CD4-positive, alpha-beta memory T cell (primary cell): Measurements from ENCODE around the gene IRAK2. TPM values are rescaled to one million over a fixed set of nuclear protein-coding genes. Genes with fewer than 3 reads are reported as not detected.

Experiments
- CTCF ChIA-PET: fragments of 350-600 bp; sonication (Branson Sonifier 250); formaldehyde crosslinking; loops from one replicate; lab custom pipeline; 2021; ENCODE audit warnings: inconsistent platforms; ENCODE audit not compliant: partially characterized antibody; lab: Charles Lee
- POLR2A ChIA-PET: fragments of 350-600 bp; sonication (Branson Sonifier 250); formaldehyde crosslinking; loops from one replicate; lab custom pipeline; 2021; ENCODE audit not compliant: partially characterized antibody; lab: Charles Lee
- DNase-seq, 5 donors: peaks; one replicate each; pipeline versions ENCODE4 v3.0.0 to v3.0.0-alpha.2; 2020 to 2022; ENCODE audit warnings: mixed read lengths in 1 of 5
- H3K27ac ChIP-seq: one replicate; pipeline ENCODE4 v1.7.0; 2013; ENCODE audit warnings: low read depth, low read length
- H3K27me3 ChIP-seq: 2 replicates; pipeline ENCODE4 v1.7.0; 2013; ENCODE audit warnings: mild to moderate bottlenecking, low read length, moderate library complexity; ENCODE audit not compliant: insufficient read depth
- H3K36me3 ChIP-seq: 2 replicates; pipeline ENCODE4 v1.7.0; 2013; ENCODE audit warnings: mild to moderate bottlenecking, low read length, moderate library complexity; ENCODE audit not compliant: insufficient read depth
- H3K4me1 ChIP-seq: 2 replicates; pipeline ENCODE4 v1.7.0; 2013; ENCODE audit warnings: mild to moderate bottlenecking, low read length, moderate library complexity; ENCODE audit not compliant: insufficient read depth
- H3K4me3 ChIP-seq, 2 donors: one replicate each; pipeline ENCODE4 v1.7.0; 2013; ENCODE audit warnings: low read length in 2 of 2, mild to moderate bottlenecking in 1 of 2
- H3K9me3 ChIP-seq, 2 donors: one replicate each; pipeline ENCODE4 v1.7.0; 2013; ENCODE audit warnings: low read length in 2 of 2, control low read depth in 1 of 2; ENCODE audit not compliant: control insufficient read depth in 1 of 2
- H3K27ac Mint-ChIP-seq, 7 donors: one replicate each; pipeline ENCODE4 v1.8.0; 2020 to 2021; ENCODE audit warnings: mixed read lengths in 7 of 7, mild to moderate bottlenecking in 6 of 7, inconsistent platforms in 3 of 7, moderate library complexity in 3 of 7
- H3K27me3 Mint-ChIP-seq, 2 donors: one replicate each; pipeline ENCODE4 v1.8.0; 2020 to 2021; ENCODE audit warnings: mixed read lengths in 2 of 2
- H3K36me3 Mint-ChIP-seq, 2 donors: one replicate each; pipeline ENCODE4 v1.8.0; 2020 to 2021; ENCODE audit warnings: mixed read lengths in 2 of 2, inconsistent platforms in 1 of 2, mild to moderate bottlenecking in 1 of 2
- H3K4me1 Mint-ChIP-seq, 4 donors: one replicate each; pipeline ENCODE4 v1.8.0; 2020 to 2021; ENCODE audit warnings: mixed read lengths in 4 of 4, mild to moderate bottlenecking in 1 of 4
- H3K4me3 Mint-ChIP-seq, 8 donors: one replicate each; pipeline ENCODE4 v1.8.0; 2020 to 2021; ENCODE audit warnings: mixed read lengths in 8 of 8, mild to moderate bottlenecking in 7 of 8, moderate library complexity in 6 of 8, inconsistent platforms in 3 of 8
- H3K9me3 Mint-ChIP-seq, 8 donors: one replicate each; pipeline ENCODE4 v1.8.0; 2020 to 2021; ENCODE audit warnings: mixed read lengths in 8 of 8, mild to moderate bottlenecking in 5 of 8, inconsistent platforms in 3 of 8, moderate library complexity in 1 of 8
- intact Hi-C: fragments of 100-400 bp; cut with micrococcal nuclease; formaldehyde crosslinking; loops from one replicate; pipeline ENCODE4 v1.15.1; 2023
- polyA plus RNA-seq, 2 donors: library from polyadenylated mRNA; unstranded; fragments of 300-500 nt; fragmentation: Illumina TruSeq; gene quantifications; one replicate each; pipeline ENCODE4 v1.2.3, GENCODE V29; 2021
- total RNA-seq, 2 experiments: library from RNA; stranded (reverse); gene quantifications; one replicate each; pipeline ENCODE4 v1.2.3, GENCODE V29; 2021

IRAK2 gene
- total and polyA plus RNA-seq, 4 experiments from 2014 or later, result 4.4 to 5.8 (median 5.1) TPM

DNA sequence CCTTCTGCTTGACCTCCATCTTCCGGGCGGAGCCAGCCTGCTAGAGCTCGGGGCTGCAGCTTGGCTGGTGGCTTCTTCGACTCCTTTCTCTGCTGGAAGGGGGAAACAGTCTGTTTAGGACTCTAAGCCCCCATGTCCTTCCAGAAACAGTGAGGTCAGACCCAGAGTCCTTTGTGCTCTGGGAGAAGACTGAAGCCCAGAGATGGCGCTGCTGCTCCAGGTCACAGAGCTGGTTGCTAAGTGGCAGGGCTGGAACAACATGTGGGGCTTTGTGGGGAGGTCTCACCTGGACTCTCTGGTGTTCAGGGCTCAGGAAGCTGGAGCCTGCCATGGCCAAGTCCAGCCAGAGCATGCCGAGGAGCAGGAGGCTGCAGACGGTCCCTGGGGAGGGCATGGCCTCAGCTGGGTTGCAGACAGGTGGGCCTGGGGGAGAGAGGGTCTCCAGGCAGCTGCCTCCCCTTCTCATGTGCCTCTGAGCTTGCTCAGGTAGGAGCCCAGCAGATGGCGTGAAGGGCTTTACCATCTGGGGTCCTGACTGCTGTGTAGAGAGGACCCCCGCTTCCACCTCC lies 125.2 kb downstream of the IRAK2 start:
- H3K36me3 ChIP-seq, result peaks cover 32% of the 10 kb centered on the region
- H3K4me3 Mint-ChIP-seq, result no peak overlapping the region
- H3K4me1 Mint-ChIP-seq, result peaks cover 9 to 33% (median 14%) of the 10 kb centered on the region in 4 donors
- H3K4me3 ChIP-seq, result no peak overlapping the region
- H3K9me3 ChIP-seq, result no peaks in the 10 kb centered on the region
- no peaks in the 10 kb centered on the region for H3K9me3 Mint-ChIP-seq
- DNase-seq, result no peak
- H3K27ac Mint-ChIP-seq, result peak overlapping the region in 1 of 7 donors; percentile 63
- H3K27me3 ChIP-seq, result no peaks in the 10 kb centered on the region
- ChIA-PET POLR2A (interaction anchor here (1.0 kb wide), 1 partner anchor 12 kb away, joined by 3 read pairs; no protein-coding TSS in a partner anchor), CTCF (no interaction called here)
- H3K27ac ChIP-seq, result no peak overlapping the region
- H3K27me3 Mint-ChIP-seq, result no peaks in the 10 kb centered on the region
- intact Hi-C loops, result loop anchor here (10.0 kb wide), 1 partner anchor 305 kb away; the partner anchor contains the start of gene EMC3
- H3K4me1 ChIP-seq, result peaks cover 13% of the 10 kb centered on the region
- H3K36me3 Mint-ChIP-seq, result peaks cover 3 to 37% of the 10 kb centered on the region in 2 donors

GRCh38 chr3:10290481-10291176 lies 125.9 kb downstream of the IRAK2 start:
- no peak for DNase-seq
- Mint-ChIP-seq H3K4me1 (peaks cover 4 to 25% (median 11%) of the 10 kb centered on the region in 4 donors), H3K27me3 (no peaks in the 10 kb centered on the region), H3K4me3 (no peak overlapping the region), H3K9me3 (no peaks in the 10 kb centered on the region), H3K36me3 (peaks cover 3 to 41% of the 10 kb centered on the region in 2 donors), H3K27ac (peak overlapping the region in 4 of 7 donors; percentile 13 to 71 (median 38))
- Histone ChIP-seq H3K36me3 (peaks cover 32% of the 10 kb centered on the region), H3K4me1 (peaks cover 7% of the 10 kb centered on the region), H3K27ac (no peak overlapping the region), H3K9me3 (no peaks in the 10 kb centered on the region), H3K27me3 (no peaks in the 10 kb centered on the region), H3K4me3 (no peak overlapping the region)
- intact Hi-C loops, result no loop called here
- ChIA-PET CTCF (no interaction called here), POLR2A (interaction anchor here (1.0 kb wide), 1 partner anchor 13 kb away, joined by 3 read pairs; no protein-coding TSS in a partner anchor)

GRCh38 chr3:10291641-10292040 lies 126.9 kb downstream of the IRAK2 start:
- POLR2A ChIA-PET, result no interaction called here
- Mint-ChIP-seq H3K9me3 (peaks cover 0 to 1% (median 0%) of the 10 kb centered on the region in 8 donors), H3K36me3 (peaks cover 7 to 38% of the 10 kb centered on the region in 2 donors), H3K4me3 (peak overlapping the region in 1 of 8 donors; percentile 43), H3K27me3 (no peaks in the 10 kb centered on the region), H3K27ac (peak overlapping the region in 6 of 7 donors; percentile 25 to 76 (median 73)), H3K4me1 (peaks cover 4 to 17% (median 9%) of the 10 kb centered on the region in 4 donors)
- DNase-seq, result no peak
- H3K4me1 ChIP-seq, result peaks cover 7% of the 10 kb centered on the region
- no peak overlapping the region for H3K4me3 ChIP-seq
- H3K36me3 ChIP-seq, result peaks cover 30% of the 10 kb centered on the region
- CTCF ChIA-PET, result no interaction called here
- no peaks in the 10 kb centered on the region for H3K27me3 ChIP-seq
- no peaks in the 10 kb centered on the region for H3K9me3 ChIP-seq
- intact Hi-C loops, result no loop called here
- H3K27ac ChIP-seq, result no peak overlapping the region

DNA sequence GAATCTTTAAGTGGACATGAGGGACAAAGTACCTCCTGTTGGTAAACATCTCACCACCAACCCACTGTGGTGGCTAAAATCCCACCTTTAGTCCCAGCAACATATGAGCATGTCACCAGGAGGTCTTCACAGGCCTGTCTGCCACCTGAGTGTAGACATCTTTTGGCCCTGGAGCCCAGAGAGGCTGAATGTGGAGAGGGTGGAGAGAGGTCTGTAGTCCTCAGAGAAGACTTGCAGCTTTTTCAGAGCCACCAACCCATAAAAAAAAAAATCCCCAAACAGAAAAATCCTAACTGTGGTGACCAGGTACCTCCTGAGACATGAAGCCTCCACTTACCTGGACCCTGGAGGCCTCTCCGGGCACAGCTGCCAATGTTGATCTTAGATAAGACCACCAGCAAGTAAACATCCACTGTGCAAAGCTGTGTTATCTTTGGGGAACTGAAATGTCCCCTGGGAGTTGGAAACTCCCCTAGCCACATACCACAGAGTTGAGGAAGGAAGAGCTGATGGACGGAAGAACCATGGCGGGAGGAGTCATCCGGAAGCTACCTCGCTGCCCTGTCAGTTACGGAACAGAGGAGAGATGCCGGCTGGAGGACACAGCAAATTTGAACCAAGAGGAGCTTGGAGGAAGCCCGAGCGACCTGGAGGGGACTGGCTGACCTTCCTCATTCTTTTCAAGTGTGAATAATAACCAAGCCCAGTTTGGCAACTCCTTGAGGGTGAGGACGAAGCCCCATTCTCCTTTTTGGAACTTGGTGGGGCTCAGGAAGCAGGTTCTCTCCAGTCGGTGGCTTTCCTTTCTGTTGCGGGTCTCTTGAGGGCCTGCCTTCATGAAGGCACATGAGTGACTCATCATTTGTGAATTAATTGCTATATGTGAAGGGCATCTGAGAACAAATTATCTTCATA lies 128.0 kb downstream of the IRAK2 start, which contains the start of gene GHRL:
Gene GHRL (minus strand): TSS at position 443 of the 915 bp plus-strand sequence. CDS start 2,767 bp downstream, outside the sequence.
- peak within 1 kb of the TSS in 3 of 8 donors; percentile 15 to 43 (median 22) for H3K4me3 Mint-ChIP-seq
- ChIA-PET POLR2A (interaction anchor here (1.4 kb wide), 1 partner anchor 346 kb away, joined by 3 read pairs; no protein-coding TSS in a partner anchor), CTCF (no interaction called here)
- H3K27ac ChIP-seq, result no peak within 1 kb of the TSS
- intact Hi-C loops, result no loop called here
- no peaks in the 10 kb centered on the region for H3K27me3 ChIP-seq
- peaks cover 0 to 13% (median 8%) of the 10 kb centered on the region in 4 donors for H3K4me1 Mint-ChIP-seq
- H3K36me3 ChIP-seq, result peaks cover 26% of the 10 kb centered on the region
- no peak within 1 kb of the TSS for H3K4me3 ChIP-seq
- DNase-seq, result no peak
- no peaks in the 10 kb centered on the region for H3K9me3 ChIP-seq
- no peaks in the 10 kb centered on the region for H3K27me3 Mint-ChIP-seq
- H3K36me3 Mint-ChIP-seq, result peaks cover 15 to 33% of the 10 kb centered on the region in 2 donors
- H3K9me3 Mint-ChIP-seq, result peaks cover 0 to 1% (median 0%) of the 10 kb centered on the region in 8 donors
- peaks cover 7% of the 10 kb centered on the region for H3K4me1 ChIP-seq
- peak within 1 kb of the TSS; percentile 50 to 84 (median 75) for H3K27ac Mint-ChIP-seq

Other genes starting within 250 kb of the IRAK2 start
- under 1 TPM; 0.61 to 0.81 TPM for gene IL17RC, start 247.8 kb upstream of the IRAK2 start, total RNA-seq
- 1 to 10 TPM; 5.9 to 8.4 TPM for gene IL17RC, start 247.8 kb upstream of the IRAK2 start, polyA plus RNA-seq
- 10 to 100 TPM; 47.7 to 58.2 TPM for gene CRELD1, start 231.1 kb upstream of the IRAK2 start, total RNA-seq
- 10 to 100 TPM; 17.3 to 28.2 TPM for gene CRELD1, start 231.1 kb upstream of the IRAK2 start, polyA plus RNA-seq
- gene PRRT3, start 212.5 kb upstream of the IRAK2 start, total RNA-seq, result 1 to 10 TPM; 8.2 to 9.8 TPM
- gene PRRT3, start 212.5 kb upstream of the IRAK2 start, polyA plus RNA-seq, result 1 to 10 TPM; 2.9 to 4.6 TPM
- 10 to 100 TPM; 33.4 to 37.9 TPM for gene EMC3, start 178.1 kb upstream of the IRAK2 start, total RNA-seq
- gene EMC3, start 178.1 kb upstream of the IRAK2 start, polyA plus RNA-seq, result 10 to 100 TPM; 76.5 to 76.8 TPM
- 10 to 100 TPM; 28.1 to 28.3 TPM for gene FANCD2, start 138.5 kb upstream of the IRAK2 start, total RNA-seq
- 1 to 10 TPM; 5.3 TPM for gene FANCD2, start 138.5 kb upstream of the IRAK2 start, polyA plus RNA-seq
- not detected for gene FANCD2OS, start 56.7 kb upstream of the IRAK2 start, total RNA-seq
- not detected for gene FANCD2OS, start 56.7 kb upstream of the IRAK2 start, polyA plus RNA-seq
- 10 to 100 TPM; 73.0 to 78.1 TPM for gene BRK1, start 49.2 kb upstream of the IRAK2 start, total RNA-seq
- gene BRK1, start 49.2 kb upstream of the IRAK2 start, polyA plus RNA-seq, result 100 to 1,000 TPM; 211 to 279 TPM
- gene VHL, start 23.1 kb upstream of the IRAK2 start, total RNA-seq, result 10 to 100 TPM; 73.7 to 75.9 TPM
- gene VHL, start 23.1 kb upstream of the IRAK2 start, polyA plus RNA-seq, result 10 to 100 TPM in 1 of 2 donors, 1 to 10 TPM in 1; 2.0 to 29.9 TPM
- gene TATDN2, start 83.5 kb downstream of the IRAK2 start, total RNA-seq, result 10 to 100 TPM; 76.1 to 79.3 TPM
- gene TATDN2, start 83.5 kb downstream of the IRAK2 start, polyA plus RNA-seq, result 10 to 100 TPM in 1 of 2 donors, 1 to 10 TPM in 1; 8.4 to 20.1 TPM
- 1 to 10 TPM in 1 of 2 experiments, not detected in 1; 1.1 TPM for gene GHRL, start 128.0 kb downstream of the IRAK2 start, total RNA-seq
- gene GHRL, start 128.0 kb downstream of the IRAK2 start, polyA plus RNA-seq, result under 1 TPM in 1 of 2 donors, not detected in 1; 0.75 TPM
- gene SEC13, start 156.2 kb downstream of the IRAK2 start, total RNA-seq, result 10 to 100 TPM; 64.1 to 67.9 TPM
- 100 to 1,000 TPM; 131 to 155 TPM for gene SEC13, start 156.2 kb downstream of the IRAK2 start, polyA plus RNA-seq